AG04450 (cell line): ENCODE data around the gene RBM39. TPM values are rescaled to one million over a fixed set of nuclear protein-coding genes. Genes with fewer than 3 reads are reported as not detected.

Experiments
- CTCF ChIA-PET: fragments of 300-600, 350-600 bp; formaldehyde crosslinking; extraction: SDS; loops from one replicate; lab custom pipeline; 2022; ENCODE audit warnings: antibody characterized with exemption, inconsistent platforms; lab: Charles Lee
- POLR2A ChIA-PET: fragments of 350-600 bp; formaldehyde crosslinking; extraction: SDS; loops from one replicate; lab custom pipeline; 2021; ENCODE audit warnings: antibody characterized with exemption, inconsistent platforms; lab: Yijun Ruan, JAX
- DNase-seq: peaks from one replicate; pipeline ENCODE4 v3.0.0-alpha.2; 2011; ENCODE audit warnings: low read depth, low spot score
- H3K27ac ChIP-seq: one replicate; pipeline ENCODE4 v1.5.1; 2012; ENCODE audit warnings: low read depth, low read length, control low read depth
- H3K27me3 ChIP-seq: one replicate; pipeline ENCODE4 v1.6.0; 2012; ENCODE audit warnings: low read length; ENCODE audit not compliant: control insufficient read depth, insufficient read depth
- H3K4me3 ChIP-seq: 2 replicates; pipeline ENCODE4 v1.5.1; 2011; ENCODE audit warnings: mild to moderate bottlenecking, low read depth, low read length, control low read depth
- H3K9me3 ChIP-seq: 2 replicates; pipeline ENCODE4 v1.5.1; 2012; ENCODE audit warnings: low read length; ENCODE audit not compliant: control insufficient read depth, insufficient read depth
- CTCF ChIP-seq: IDR thresholded peaks from 2 replicates; pipeline ENCODE4 v1.5.1; 2011; ENCODE audit warnings: low read depth, low read length, control low read depth, inconsistent platforms
- polyA plus RNA-seq: library from polyadenylated mRNA; depleted of rRNA; stranded (reverse); fragments of >200 nt; gene quantifications from 2 replicates; pipeline ENCODE4 v1.2.3, GENCODE V29; 2011

Gene RBM39
- polyA plus RNA-seq, 1 experiment, result 144 TPM

GRCh38 chr20:35734777-35735649, 7.0 kb downstream of the RBM39 start:
- ChIA-PET CTCF (interaction anchor here (1.0 to 1.2 kb wide), 3 partner anchors 9 to 220 kb away, joined by 3 to 6 read pairs (median 4); partner anchors contain the start of gene SCAND1), POLR2A (interaction anchor here (1.0 to 1.3 kb wide), 2 partner anchors 24 to 36 kb away, joined by 3 to 4 read pairs; partner anchors contain the start of genes NFS1 and ROMO1)
- no peak overlapping the region for H3K4me3 ChIP-seq
- TF ChIP-seq CTCF, result no peak
- DNase-seq, result no peak
- no peak overlapping the region for H3K27ac ChIP-seq
- H3K27me3 ChIP-seq, result no peaks in the 10 kb centered on the region
- H3K9me3 ChIP-seq, result no peaks in the 10 kb centered on the region

GRCh38 chr20:35734374-35734773, 7.7 kb downstream of the RBM39 start:
- CTCF ChIA-PET, result interaction anchor here (1.0 kb wide), 1 partner anchor 220 kb away, joined by 4 read pairs; the partner anchor contains the start of gene SCAND1

GRCh38 chr20:35732644-35732982, 9.4 kb downstream of the RBM39 start:
- TF ChIP-seq CTCF, result no peak
- no peak for DNase-seq
- POLR2A ChIA-PET, result interaction anchor here (0.6 to 1.1 kb wide), 3 partner anchors 9 to 178 kb away, joined by 3 to 5 read pairs (median 4); partner anchors contain the start of gene RBM39
- Histone ChIP-seq H3K27ac (no peak overlapping the region), H3K4me3 (no peak overlapping the region), H3K27me3 (no peaks in the 10 kb centered on the region), H3K9me3 (no peaks in the 10 kb centered on the region)
- CTCF ChIA-PET, result no interaction called here

More at GRCh38 chr20:35734374-35734773, 7.7 kb downstream of the RBM39 start:
- TF ChIP-seq CTCF, result no peak
- DNase-seq, result no peak
- POLR2A ChIA-PET, result interaction anchor here (1.3 kb wide), 1 partner anchor 8 kb away, joined by 7 read pairs; the partner anchor contains the start of gene RBM39
- H3K27me3 ChIP-seq, result no peaks in the 10 kb centered on the region
- no peaks in the 10 kb centered on the region for H3K9me3 ChIP-seq
- no peak overlapping the region for H3K4me3 ChIP-seq
- no peak overlapping the region for H3K27ac ChIP-seq

- no peak overlapping the region for H3K4me3 ChIP-seq
- no peaks in the 10 kb centered on the region for H3K27me3 ChIP-seq
- DNase-seq, result no peak
- ChIA-PET CTCF (no interaction called here), POLR2A (interaction anchor here (0.7 to 1.1 kb wide), 2 partner anchors 10 to 178 kb away, joined by 3 to 5 read pairs; partner anchors contain the start of gene RBM39)
- H3K9me3 ChIP-seq, result no peaks in the 10 kb centered on the region
- H3K27ac ChIP-seq, result no peak overlapping the region
- no peak for TF ChIP-seq CTCF
Measured at GRCh38 chr20:35731862-35732643, 10.0 kb downstream of the RBM39 start.
